Stimulated activated CD8-positive, alpha-beta memory T cell treated with anti-CD3 and anti-CD28 coated beads, Interleukin-7, amount 100 ng/mL, for 4 hours (primary cell): ENCODE data around the gene HIPK2.
"Not testable (repeated sequence)": the region's sequence is repeated elsewhere in the genome, so short reads cannot be mapped to it uniquely, and the experiment has no call there.

Experiments
- DNase-seq, 2 donors: peaks; one replicate each; pipeline ENCODE4 v3.0.0-alpha.2; 2020; ENCODE audit warnings: low read depth in 2 of 2

The HIPK2 gene

GRCh38 chr7:139568813-139569490 is 208.8 kb downstream of the HIPK2 start:
- no peak for DNase-seq

GRCh38 chr7:139568346-139568675 is 209.5 kb downstream of the HIPK2 start:
- no peak for DNase-seq

GRCh38 chr7:139567647-139568345 is 210.0 kb downstream of the HIPK2 start:
- DNase-seq, result no peak

GRCh38 chr7:139566736-139567646 is 210.8 kb downstream of the HIPK2 start:
- DNase-seq, result no peak

- DNase-seq, result no peak
Measured at GRCh38 chr7:139566075-139566474, 211.7 kb downstream of the HIPK2 start.

- DNase-seq, result no peak
Measured at GRCh38 chr7:139563856-139564255, 213.9 kb downstream of the HIPK2 start.

- no peak for DNase-seq
Measured at GRCh38 chr7:139562961-139563565, 214.7 kb downstream of the HIPK2 start.

GRCh38 chr7:139562491-139562890 is 215.3 kb downstream of the HIPK2 start:
- no peak for DNase-seq

- no peak for DNase-seq
Measured at GRCh38 chr7:139560678-139561077, 217.1 kb downstream of the HIPK2 start.

GRCh38 chr7:139560199-139560598 is 217.6 kb downstream of the HIPK2 start:
- no peak for DNase-seq

GRCh38 chr7:139559364-139560105 is 218.3 kb downstream of the HIPK2 start:
- DNase-seq, result no peak

GRCh38 chr7:139557857-139558581 is 219.8 kb downstream of the HIPK2 start:
- no peak for DNase-seq

GRCh38 chr7:139553991-139554700 is 223.7 kb downstream of the HIPK2 start:
- DNase-seq, result not testable (repeated sequence)

GRCh38 chr7:139548302-139549028 is 229.3 kb downstream of the HIPK2 start:
- no peak for DNase-seq

- no peak for DNase-seq
Measured at GRCh38 chr7:139544645-139545044, 233.2 kb downstream of the HIPK2 start.

- no peak for DNase-seq
Measured at GRCh38 chr7:139543801-139544603, 233.8 kb downstream of the HIPK2 start.

GRCh38 chr7:139542308-139543151 is 235.3 kb downstream of the HIPK2 start:
- no peak for DNase-seq
